A549 (cell line): Measurements from ENCODE around the gene CLEC1A. TPM values are rescaled to one million over a fixed set of nuclear protein-coding genes. Genes with fewer than 3 reads are reported as not detected.

Experiments
- ATAC-seq, 2 experiments: fragments of 200-7000 bp in 1 of 2; fragments of >200 bp in 1 of 2; cut with Nextera tagmentation in 1 of 2; cut with Tn5 transposase in 1 of 2; 3 replicates each; pipeline versions ENCODE4 v1.8.0 to v1.9.1; 2018 to 2020; ENCODE audit warnings: mild to moderate bottlenecking in 1 of 2, moderate library complexity in 1 of 2
- CTCF ChIA-PET: fragments of 300-600 bp; sonication (Branson Sonifier 250); formaldehyde crosslinking; extraction: SDS; loops from one replicate; lab custom pipeline; 2021; ENCODE audit warnings: antibody characterized with exemption, inconsistent platforms; lab: Yijun Ruan, JAX
- POLR2A ChIA-PET: fragments of 350-600 bp; formaldehyde crosslinking; extraction: SDS; loops from one replicate; lab custom pipeline; 2021; ENCODE audit warnings: antibody characterized with exemption, inconsistent platforms; lab: Yijun Ruan, JAX
- DNase-seq, 2 experiments: peaks; one replicate each; pipeline versions ENCODE4 v3.0.0 to v3.0.0-alpha.2; 2011 to 2016; ENCODE audit warnings: low read depth in 1 of 2, low spot score in 1 of 2
- FAIRE-seq: peaks from 2 replicates; lab custom pipeline; 2011; peaks lifted over from hg19 to GRCh38; lab: Jason Lieb, UNC
- H3K27ac ChIP-seq, 2 experiments: fragments of >200 bp; sonication (Bioruptor Twin); formaldehyde crosslinking; 3 replicates each; pipeline ENCODE4 v1.5.1; 2016 to 2017
- H3K4me1 ChIP-seq: fragments of >200 bp; sonication (Bioruptor Twin); formaldehyde crosslinking; 3 replicates; pipeline ENCODE4 v1.6.1; 2016
- H3K4me2 ChIP-seq: fragments of >200 bp; sonication (Bioruptor Twin); formaldehyde crosslinking; 3 replicates; pipeline ENCODE4 v1.6.1; 2016
- H3K4me3 ChIP-seq: fragments of >200 bp; sonication (Bioruptor Twin); formaldehyde crosslinking; 3 replicates; pipeline ENCODE4 v1.5.1; 2016
- H3K9me3 ChIP-seq: fragments of >200 bp; sonication (Bioruptor Twin); formaldehyde crosslinking; 3 replicates; pipeline ENCODE4 v1.6.1; 2016
- CBX2 ChIP-seq: fragments of 200-600 bp; sonication (generic); IDR thresholded peaks from 2 replicates; pipeline ENCODE4 v1.6.1; 2016; ENCODE audit warnings: low read depth, mild to moderate bottlenecking, borderline replicate concordance
- CHD2 ChIP-seq: fragments of 150-350 bp; IDR thresholded peaks from 2 replicates; pipeline ENCODE4 v1.6.1; 2014; ENCODE audit warnings: low read length; ENCODE audit not compliant: partially characterized antibody
- E2F6 ChIP-seq: IDR thresholded peaks from 2 replicates; pipeline ENCODE4 v1.6.1; 2012; ENCODE audit warnings: low read depth, borderline replicate concordance
- EHMT2 ChIP-seq: fragments of 200-600 bp; sonication (generic); IDR thresholded peaks from 2 replicates; pipeline ENCODE4 v1.6.1; 2016; ENCODE audit warnings: antibody characterized with exemption, low read depth, mild to moderate bottlenecking, moderate library complexity
- ESRRA ChIP-seq: fragments of 150-350 bp; IDR thresholded peaks from 2 replicates; pipeline ENCODE4 v1.6.1; 2014; ENCODE audit warnings: mild to moderate bottlenecking, low read length, borderline replicate concordance
- FOSL2 ChIP-seq, 2 experiments: fragments of 450-650 bp in 1 of 2; fragments of >200 bp in 1 of 2; sonication (Bioruptor Twin) in 1 of 2; formaldehyde crosslinking; IDR thresholded peaks; 2 replicates each; pipeline versions ENCODE4 v1.5.0 to v1.6.1; 2016 to 2020; ENCODE audit warnings: mild to moderate bottlenecking in 1 of 2, moderate library complexity in 1 of 2
- FOXS1 ChIP-seq: fragments of 250-450 bp; sonication (Bioruptor Pico); IDR thresholded peaks from 2 replicates; pipeline ENCODE4 v1.5.0; 2020; ENCODE audit warnings: mild to moderate bottlenecking, moderate library complexity
- GATA3 ChIP-seq: IDR thresholded peaks from 2 replicates; pipeline ENCODE4 v1.6.1; 2012; ENCODE audit warnings: borderline replicate concordance
- HDAC2 ChIP-seq: fragments of 200-600 bp; sonication (generic); IDR thresholded peaks from 2 replicates; pipeline ENCODE4 v1.6.1; 2016
- HEYL ChIP-seq: fragments of 250-450 bp; sonication (Bioruptor Pico); IDR thresholded peaks from 2 replicates; pipeline ENCODE4 v1.8.0; 2021; ENCODE audit warnings: mild to moderate bottlenecking, moderate library complexity
- KDM5A ChIP-seq: fragments of 200-600 bp; sonication (generic); IDR thresholded peaks from 2 replicates; pipeline ENCODE4 v1.6.1; 2016; ENCODE audit warnings: antibody characterized with exemption, mild to moderate bottlenecking
- MAX ChIP-seq: IDR thresholded peaks from 2 replicates; pipeline ENCODE4 v1.6.1; 2012
- MAZ ChIP-seq: fragments of 150-350 bp; IDR thresholded peaks from 2 replicates; pipeline ENCODE4 v1.6.1; 2014; ENCODE audit warnings: antibody characterized with exemption, low read depth, low read length, borderline replicate concordance
- MYC ChIP-seq: IDR thresholded peaks from 2 replicates; pipeline ENCODE4 v1.6.1; 2012; ENCODE audit warnings: mild to moderate bottlenecking, inconsistent platforms, low read length, improper control_type of control experiment, borderline replicate concordance
- PBX3 ChIP-seq: IDR thresholded peaks from 2 replicates; pipeline ENCODE4 v1.6.1; 2012
- PHF8 ChIP-seq: fragments of 200-600 bp; sonication (generic); IDR thresholded peaks from 2 replicates; pipeline ENCODE4 v1.6.1; 2016; ENCODE audit warnings: low read depth, mild to moderate bottlenecking, antibody characterized with exemption, moderate library complexity, borderline replicate concordance
- POLR2A ChIP-seq: IDR thresholded peaks from 2 replicates; pipeline ENCODE4 v1.6.1; 2012; ENCODE audit warnings: mild to moderate bottlenecking, low read length
- POLR2AphosphoS2 ChIP-seq: conservative IDR thresholded peaks from 2 replicates; pipeline ENCODE4 v1.6.1; 2012; ENCODE audit warnings: low read length, improper control_type of control experiment, inconsistent platforms
- RAD21 ChIP-seq, 2 experiments: fragments of >200 bp in 1 of 2; sonication (Bioruptor Twin) in 1 of 2; formaldehyde crosslinking in 1 of 2; IDR thresholded peaks in 1 of 2; conservative IDR thresholded peaks in 1 of 2; 2 replicates in 1 of 2; 3 replicates in 1 of 2; pipeline ENCODE4 v1.6.1; 2012 to 2018; ENCODE audit warnings: inconsistent platforms in 1 of 2
- RFX5 ChIP-seq: fragments of 450-650 bp; IDR thresholded peaks from 2 replicates; pipeline ENCODE4 v1.7.1; 2014; ENCODE audit warnings: antibody characterized with exemption, mild to moderate bottlenecking, moderate library complexity
- RNF2 ChIP-seq: fragments of 200-600 bp; sonication (generic); IDR thresholded peaks from 2 replicates; pipeline ENCODE4 v1.6.1; 2016; ENCODE audit warnings: low read depth, mild to moderate bottlenecking, antibody characterized with exemption, moderate library complexity, borderline replicate concordance
- SMC3 ChIP-seq: fragments of >200 bp; sonication (Bioruptor Twin); formaldehyde crosslinking; IDR thresholded peaks from 3 replicates; pipeline ENCODE4 v1.6.1; 2018; ENCODE audit warnings: inconsistent platforms
- TP53 ChIP-seq: fragments of 250-450 bp; sonication (Bioruptor Pico); IDR thresholded peaks from 2 replicates; pipeline ENCODE4 v1.5.0; 2021; ENCODE audit warnings: mild to moderate bottlenecking, moderate library complexity
- USF2 ChIP-seq: fragments of 450-650 bp; IDR thresholded peaks from 2 replicates; pipeline ENCODE4 v1.6.1; 2014; ENCODE audit warnings: antibody characterized with exemption
- ZFP36 ChIP-seq: fragments of 450-650 bp; IDR thresholded peaks from 2 replicates; pipeline ENCODE4 v1.6.1; 2014; ENCODE audit warnings: borderline replicate concordance; ENCODE audit not compliant: partially characterized antibody
- ZSCAN20 ChIP-seq: fragments of 250-450 bp; sonication (Bioruptor Pico); IDR thresholded peaks from 2 replicates; pipeline ENCODE4 v1.8.0; 2022; ENCODE audit warnings: mild to moderate bottlenecking, moderate library complexity
- WGBS: methylation state at CpG from one replicate; pipeline ENCODE4 v1.1.6; 2017; ENCODE audit errors: missing lambda C conversion rate; 5-methylcytosine and 5-hydroxymethylcytosine counted together
- polyA minus RNA-seq: library from RNA; depleted of rRNA, polyadenylated mRNA; stranded (reverse); fragments of >200 nt; gene quantifications from 2 replicates; pipeline ENCODE4 v1.2.3, GENCODE V29; 2011; rRNA and poly(A)+ RNA removed
- polyA plus RNA-seq, 4 experiments: library from polyadenylated mRNA; depleted of rRNA in 3 of 4; stranded (reverse); fragments of >200 nt; fragmentation: RNase III in 1 of 4; extraction: RNeasy Plus Mini Kit Qiagen cat#74134 plus additional on column Dnase treatment in 1 of 4; gene quantifications; 2 replicates in 3 of 4; 3 replicates in 1 of 4; pipeline ENCODE4 v1.2.3, GENCODE V29; 2011 to 2017

The CLEC1A gene
- 0.06 TPM in 1 of 2 replicates, not detected in the other for polyA plus RNA-seq (2011; rRNA removed)
- polyA plus RNA-seq (2012; cell fraction: cytosol; rRNA removed): not detected in 2 replicates
- polyA plus RNA-seq (2012; cell fraction: nucleus; rRNA removed): not detected in 2 replicates
- not detected in 3 replicates for polyA plus RNA-seq (2017; fragmentation: RNase III; extraction: RNeasy Plus Mini Kit Qiagen cat#74134 plus additional on column Dnase treatment)
- polyA minus RNA-seq: not detected in 2 replicates

GRCh38 chr12:10098791-10099190 is at the start of gene CLEC1A:
Gene CLEC1A (minus strand): TSS chr12:10098985. CDS start chr12:10098922, 63 bp downstream.
- ChIA-PET CTCF (interaction anchor here (0.6 kb wide), 1 partner anchor 1203 kb away, joined by 4 read pairs; no protein-coding TSS in a partner anchor), POLR2A (no interaction called here)
- Histone ChIP-seq H3K9me3 (no peaks in the 10 kb centered on the region), H3K4me2 (no peak within 1 kb of the TSS), H3K4me3 (no peak within 1 kb of the TSS), H3K4me1 (no peaks in the 10 kb centered on the region), H3K27ac (no peak within 1 kb of the TSS)
- ATAC-seq (no peak; a peak in 1 of 6 replicates), FAIRE-seq (no peak), DNase-seq (no peak)
- 46% methylated on average over 10 of the region's 10 CpGs for WGBS
- TF ChIP-seq ZSCAN20: no peak
- no peak for TF ChIP-seq SMC3
- TF ChIP-seq GATA3: no peak
- no peak for TF ChIP-seq POLR2AphosphoS2
- no peak for TF ChIP-seq RNF2
- TF ChIP-seq MYC: no peak
- TF ChIP-seq E2F6: no peak
- no peak for TF ChIP-seq PHF8
- no peak for TF ChIP-seq CBX2
- TF ChIP-seq FOXS1 (CRISPR knock-in tag): no peak

- Histone ChIP-seq H3K4me1 (no peaks in the 10 kb centered on the region), H3K9me3 (no peaks in the 10 kb centered on the region), H3K27ac (no peak overlapping the region), H3K4me3 (no peak overlapping the region), H3K4me2 (no peak overlapping the region)
- ATAC-seq: no peak
- CTCF ChIA-PET: no interaction called here
- POLR2A ChIA-PET: no interaction called here
- DNase-seq: no peak
- no peak for TF ChIP-seq GATA3
- TF ChIP-seq RFX5: no peak
- no peak for TF ChIP-seq KDM5A
- no peak for TF ChIP-seq CHD2
- no peak for TF ChIP-seq HEYL (CRISPR knock-in tag)
- no peak for TF ChIP-seq POLR2A
- FAIRE-seq: no peak
- 69% methylated on average over 5 of the region's 5 CpGs for WGBS
Measured at GRCh38 chr12:10147714-10148403, 49.1 kb upstream of the CLEC1A start.

- H3K4me3 ChIP-seq: no peak overlapping the region
- DNase-seq (no peak), ATAC-seq (0 out of 6 replicates have a peak, but pooled peaks of 1 of the 2 experiments have one; percentile 30), FAIRE-seq (no peak)
- POLR2A ChIA-PET: no interaction called here
- no peaks in the 10 kb centered on the region for H3K4me1 ChIP-seq
- H3K27ac ChIP-seq: no peak overlapping the region
- CTCF ChIA-PET: interaction anchor here (0.6 to 2.6 kb wide), 8 partner anchors 8 to 392 kb away, joined by 3 to 17 read pairs (median 4); partner anchors contain the start of gene CLEC12B
- no peaks in the 10 kb centered on the region for H3K9me3 ChIP-seq
- no peak overlapping the region for H3K4me2 ChIP-seq
- WGBS: 5% methylated on average over 1 of the region's 1 CpG
- TF ChIP-seq TP53 (CRISPR knock-in tag): no peak
- no peak for TF ChIP-seq MAX
- no peak for TF ChIP-seq RFX5
- no peak for TF ChIP-seq EHMT2
- TF ChIP-seq MYC: no peak
- TF ChIP-seq FOSL2 (IDR thresholded peaks at IDR 0.05): no peak
- no peak for TF ChIP-seq FOSL2 (CRISPR knock-in tag; IDR thresholded peaks at IDR 0.05)
- TF ChIP-seq CHD2: no peak
- no peak for TF ChIP-seq MAZ
- no peak for TF ChIP-seq PBX3
- TF ChIP-seq USF2: no peak
- TF ChIP-seq RAD21 (conservative IDR thresholded peaks at IDR 0.05 in 1 of 2, IDR thresholded peaks at IDR 0.05 in 1 of 2): no peak
- no peak for TF ChIP-seq ESRRA
- TF ChIP-seq HDAC2: no peak
- TF ChIP-seq ZFP36: no peak
- TF ChIP-seq GATA3: no peak
Measured at GRCh38 chr12:10142976-10143589, 44.3 kb upstream of the CLEC1A start.
